ENCODE results near the gene FUS. TPM values are rescaled to one million over a fixed set of nuclear protein-coding genes. Genes with fewer than 3 reads are reported as not detected.
A peak's percentile ranks its signal among the peaks of the same experiment; 100 is the strongest.

Gene FUS
- total and polyA plus RNA-seq, 2 of the 13 experiments (the other 11 are each of a cell fraction or from before 2014, with no cell fraction given) = 68.1 to 168 TPM

DNA sequence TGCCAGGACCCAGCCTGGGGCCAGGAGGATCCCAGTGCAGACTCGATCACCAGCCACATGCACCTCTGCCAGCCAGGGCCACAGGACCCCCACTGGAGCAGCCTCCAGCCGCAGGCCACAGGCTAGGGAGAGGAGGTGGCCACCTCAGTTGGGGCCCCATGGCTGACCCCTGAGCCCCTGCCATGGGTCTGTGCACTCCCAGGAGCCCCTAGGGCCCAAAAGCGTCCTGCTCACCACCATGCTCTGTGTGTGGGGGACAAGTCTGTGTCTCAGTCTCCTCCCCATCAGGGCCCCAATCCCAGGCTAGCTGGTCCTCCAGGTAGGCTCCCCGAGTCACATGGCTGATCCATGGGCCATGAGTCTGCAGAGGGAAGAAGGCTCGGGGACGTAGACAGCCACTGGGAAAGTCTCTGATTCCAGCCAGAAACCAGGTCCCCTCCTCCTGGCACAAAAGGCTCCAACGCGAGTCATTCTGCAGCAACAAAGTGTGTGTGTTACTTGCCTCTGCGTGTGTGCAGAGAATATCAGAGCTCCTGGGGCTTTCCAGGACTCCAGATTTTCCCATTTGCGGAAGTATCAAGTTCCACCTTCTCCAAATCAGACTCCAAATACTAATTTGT lies 38.3 kb upstream of the FUS start (continued):
- no peak for TF ChIP-seq ZBTB39 (CRISPR knock-in tag; IDR thresholded peaks at IDR 0.05)
- TF ChIP-seq ZSCAN9 (CRISPR knock-in tag; IDR thresholded peaks at IDR 0.05; ENCODE audit: borderline replicate concordance) = no peak; the same call in 1 of the 2 replicates
- TF ChIP-seq DMAP1 (CRISPR knock-in tag; IDR thresholded peaks at IDR 0.05) = no peak
- no peak for TF ChIP-seq CERS6 (CRISPR knock-in tag; IDR thresholded peaks at IDR 0.05)
- TF ChIP-seq ZNF839 (CRISPR knock-in tag; IDR thresholded peaks at IDR 0.05; ENCODE audit: borderline replicate concordance) = peak; percentile 24; the same call in 1 of the 2 replicates
- 0 out of 2 replicates have a peak, but pooled peaks have one; percentile 10 for TF ChIP-seq MIER3 (CRISPR knock-in tag; IDR thresholded peaks at IDR 0.05; ENCODE audit: borderline replicate concordance)
- no peak for TF ChIP-seq SMAD3 (CRISPR knock-in tag; IDR thresholded peaks at IDR 0.05)
- no peak for TF ChIP-seq SYNCRIP (IDR thresholded peaks at IDR 0.05; ENCODE audit: insufficient read depth, low read depth, low read length)
- TF ChIP-seq JUN (CRISPR knock-in tag; IDR thresholded peaks at IDR 0.05) = no peak
- TF ChIP-seq LCORL (IDR thresholded peaks at IDR 0.05) = no peak
- no peak for TF ChIP-seq LCORL (CRISPR knock-in tag; IDR thresholded peaks at IDR 0.05)
- no peak for TF ChIP-seq ZSCAN5A (CRISPR knock-in tag; IDR thresholded peaks at IDR 0.05; ENCODE audit: borderline replicate concordance)
- peak; percentile 2; the same call in 1 of the 2 replicates for TF ChIP-seq SPEN (CRISPR knock-in tag; IDR thresholded peaks at IDR 0.05; ENCODE audit: low read depth)
- TF ChIP-seq ZNF891 (CRISPR knock-in tag; IDR thresholded peaks at IDR 0.05) = 0 out of 2 replicates have a peak, but pooled peaks have one; percentile 50
- peak; percentile 36; the same call in 1 of the 2 replicates for TF ChIP-seq CREBL2 (CRISPR knock-in tag; IDR thresholded peaks at IDR 0.05; ENCODE audit: borderline replicate concordance)
- no peak for TF ChIP-seq ZNF562 (CRISPR knock-in tag; IDR thresholded peaks at IDR 0.05; ENCODE audit: borderline replicate concordance)
- TF ChIP-seq, protein P1, sequence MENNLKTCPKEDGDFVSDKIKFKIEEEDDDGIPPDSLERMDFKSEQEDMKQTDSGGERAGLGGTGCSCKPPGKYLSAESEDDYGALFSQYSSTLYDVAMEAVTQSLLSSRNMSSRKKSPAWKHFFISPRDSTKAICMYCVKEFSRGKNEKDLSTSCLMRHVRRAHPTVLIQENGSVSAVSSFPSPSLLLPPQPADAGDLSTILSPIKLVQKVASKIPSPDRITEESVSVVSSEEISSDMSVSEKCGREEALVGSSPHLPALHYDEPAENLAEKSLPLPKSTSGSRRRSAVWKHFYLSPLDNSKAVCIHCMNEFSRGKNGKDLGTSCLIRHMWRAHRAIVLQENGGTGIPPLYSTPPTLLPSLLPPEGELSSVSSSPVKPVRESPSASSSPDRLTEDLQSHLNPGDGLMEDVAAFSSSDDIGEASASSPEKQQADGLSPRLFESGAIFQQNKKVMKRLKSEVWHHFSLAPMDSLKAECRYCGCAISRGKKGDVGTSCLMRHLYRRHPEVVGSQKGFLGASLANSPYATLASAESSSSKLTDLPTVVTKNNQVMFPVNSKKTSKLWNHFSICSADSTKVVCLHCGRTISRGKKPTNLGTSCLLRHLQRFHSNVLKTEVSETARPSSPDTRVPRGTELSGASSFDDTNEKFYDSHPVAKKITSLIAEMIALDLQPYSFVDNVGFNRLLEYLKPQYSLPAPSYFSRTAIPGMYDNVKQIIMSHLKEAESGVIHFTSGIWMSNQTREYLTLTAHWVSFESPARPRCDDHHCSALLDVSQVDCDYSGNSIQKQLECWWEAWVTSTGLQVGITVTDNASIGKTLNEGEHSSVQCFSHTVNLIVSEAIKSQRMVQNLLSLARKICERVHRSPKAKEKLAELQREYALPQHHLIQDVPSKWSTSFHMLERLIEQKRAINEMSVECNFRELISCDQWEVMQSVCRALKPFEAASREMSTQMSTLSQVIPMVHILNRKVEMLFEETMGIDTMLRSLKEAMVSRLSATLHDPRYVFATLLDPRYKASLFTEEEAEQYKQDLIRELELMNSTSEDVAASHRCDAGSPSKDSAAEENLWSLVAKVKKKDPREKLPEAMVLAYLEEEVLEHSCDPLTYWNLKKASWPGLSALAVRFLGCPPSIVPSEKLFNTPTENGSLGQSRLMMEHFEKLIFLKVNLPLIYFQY (CRISPR knock-in tag; IDR thresholded peaks at IDR 0.05; ENCODE audit: borderline replicate concordance) = no peak
- no peak for TF ChIP-seq RFX5 (IDR thresholded peaks at IDR 0.05; ENCODE audit: low read depth, low read length)
- peak; percentile 51; the same call in 1 of the 2 replicates for TF ChIP-seq ZFP36L2 (CRISPR knock-in tag; IDR thresholded peaks at IDR 0.05)

Measured in HepG2 (cell line).